Measurements from ENCODE around the gene APBA3.

APBA3 gene

DNA sequence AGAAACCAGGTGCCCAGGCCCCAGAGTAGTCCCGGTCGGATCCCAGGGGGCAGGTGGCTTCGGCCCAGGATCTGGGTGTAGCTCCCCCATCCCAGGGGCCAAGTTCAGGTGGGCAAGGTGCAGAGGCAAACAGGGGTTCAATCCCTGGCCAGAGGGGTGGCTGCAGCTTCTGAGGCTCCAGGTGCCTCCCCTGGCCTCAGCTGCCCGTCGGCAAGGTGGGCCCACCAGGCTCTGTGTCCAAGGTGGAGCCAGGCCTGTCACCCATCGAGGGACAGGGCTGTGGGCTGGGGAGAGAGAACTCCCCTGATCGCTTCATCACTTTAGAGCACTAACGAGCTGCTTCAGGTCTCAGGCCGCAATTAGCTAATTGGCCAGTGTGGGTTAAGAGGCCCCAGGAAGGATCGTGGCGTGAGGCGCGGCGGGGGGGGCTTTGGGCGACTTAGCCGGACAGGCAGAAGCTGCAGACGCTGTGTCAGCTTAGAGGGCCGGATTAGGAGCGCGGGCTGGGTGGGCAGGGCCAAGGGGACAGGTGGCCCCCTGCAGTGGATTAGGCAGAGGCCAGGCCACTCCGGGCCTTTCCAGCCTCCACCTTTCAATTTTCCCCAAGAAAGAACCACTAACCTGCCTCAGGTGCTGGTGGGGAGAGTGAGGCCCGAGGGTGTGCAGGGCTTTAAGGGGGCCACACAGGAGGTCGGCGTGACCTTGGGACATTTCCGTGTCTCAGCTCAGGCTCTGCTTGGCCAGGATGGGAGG, 13.3 kb upstream of the APBA3 start:
- H3K4me3 ChIP-seq (ENCODE audit: low read depth, low read length), result no peak overlapping the region
- POLR2A ChIA-PET, result interaction anchor here (0.5 kb wide), 1 partner anchor 211 kb away, joined by 3 read pairs; no protein-coding TSS in a partner anchor
- no peak for DNase-seq (ENCODE audit: low read depth, low spot score)
- CTCF ChIA-PET, result interaction anchor here (2.3 kb wide), 1 partner anchor 12 kb away, joined by 6 read pairs; the partner anchor contains the start of gene MRPL54
- TF ChIP-seq, protein P1, sequence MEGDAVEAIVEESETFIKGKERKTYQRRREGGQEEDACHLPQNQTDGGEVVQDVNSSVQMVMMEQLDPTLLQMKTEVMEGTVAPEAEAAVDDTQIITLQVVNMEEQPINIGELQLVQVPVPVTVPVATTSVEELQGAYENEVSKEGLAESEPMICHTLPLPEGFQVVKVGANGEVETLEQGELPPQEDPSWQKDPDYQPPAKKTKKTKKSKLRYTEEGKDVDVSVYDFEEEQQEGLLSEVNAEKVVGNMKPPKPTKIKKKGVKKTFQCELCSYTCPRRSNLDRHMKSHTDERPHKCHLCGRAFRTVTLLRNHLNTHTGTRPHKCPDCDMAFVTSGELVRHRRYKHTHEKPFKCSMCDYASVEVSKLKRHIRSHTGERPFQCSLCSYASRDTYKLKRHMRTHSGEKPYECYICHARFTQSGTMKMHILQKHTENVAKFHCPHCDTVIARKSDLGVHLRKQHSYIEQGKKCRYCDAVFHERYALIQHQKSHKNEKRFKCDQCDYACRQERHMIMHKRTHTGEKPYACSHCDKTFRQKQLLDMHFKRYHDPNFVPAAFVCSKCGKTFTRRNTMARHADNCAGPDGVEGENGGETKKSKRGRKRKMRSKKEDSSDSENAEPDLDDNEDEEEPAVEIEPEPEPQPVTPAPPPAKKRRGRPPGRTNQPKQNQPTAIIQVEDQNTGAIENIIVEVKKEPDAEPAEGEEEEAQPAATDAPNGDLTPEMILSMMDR (IDR thresholded peaks at IDR 0.05; ENCODE audit: insufficient read depth, low read length, missing control alignments), result no peak

DNA sequence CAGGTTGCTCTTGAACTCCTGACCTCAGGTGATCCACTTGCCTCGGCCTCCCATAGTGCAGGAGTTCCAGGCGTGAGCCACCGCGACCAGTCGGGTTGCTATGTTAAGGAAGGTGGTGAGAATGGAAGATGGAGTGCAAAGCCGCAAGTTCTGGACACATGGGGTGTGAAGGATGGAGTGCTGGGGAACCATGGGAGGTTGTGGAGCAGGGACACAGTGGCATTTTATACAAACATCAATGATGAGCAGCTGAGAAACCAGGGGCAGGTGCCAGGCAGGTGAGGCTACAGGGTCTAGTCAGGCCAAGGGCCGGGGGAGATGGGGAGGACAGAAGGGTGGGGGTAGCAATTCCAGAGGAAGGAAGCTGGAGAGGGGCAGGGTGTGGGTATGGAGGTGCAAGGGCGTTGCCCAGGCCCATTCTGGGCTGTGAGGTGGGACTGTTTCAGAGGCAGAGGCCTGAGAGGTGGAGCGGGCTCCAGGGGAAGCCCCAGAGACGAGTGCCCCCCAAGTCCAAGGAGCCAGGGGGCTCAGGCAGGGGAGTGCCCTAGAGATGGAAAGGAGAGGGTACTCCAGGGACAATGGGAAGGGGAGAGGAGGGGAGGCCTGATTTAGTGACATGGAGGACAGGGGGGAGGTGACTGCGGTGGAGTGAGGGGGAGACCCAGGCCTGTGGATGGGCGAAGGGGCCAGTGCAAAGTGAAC, 12.5 kb upstream of the APBA3 start:
- H3K4me3 ChIP-seq (ENCODE audit: low read depth, low read length), result no peak overlapping the region
- DNase-seq (ENCODE audit: low read depth, low spot score), result no peak
- TF ChIP-seq, protein P1 (IDR thresholded peaks at IDR 0.05; ENCODE audit: insufficient read depth, low read length, missing control alignments), result no peak
- ChIA-PET CTCF (interaction anchor here (2.3 kb wide), 1 partner anchor 11 kb away, joined by 6 read pairs; the partner anchor contains the start of gene MRPL54), POLR2A (no interaction called here)

DNA sequence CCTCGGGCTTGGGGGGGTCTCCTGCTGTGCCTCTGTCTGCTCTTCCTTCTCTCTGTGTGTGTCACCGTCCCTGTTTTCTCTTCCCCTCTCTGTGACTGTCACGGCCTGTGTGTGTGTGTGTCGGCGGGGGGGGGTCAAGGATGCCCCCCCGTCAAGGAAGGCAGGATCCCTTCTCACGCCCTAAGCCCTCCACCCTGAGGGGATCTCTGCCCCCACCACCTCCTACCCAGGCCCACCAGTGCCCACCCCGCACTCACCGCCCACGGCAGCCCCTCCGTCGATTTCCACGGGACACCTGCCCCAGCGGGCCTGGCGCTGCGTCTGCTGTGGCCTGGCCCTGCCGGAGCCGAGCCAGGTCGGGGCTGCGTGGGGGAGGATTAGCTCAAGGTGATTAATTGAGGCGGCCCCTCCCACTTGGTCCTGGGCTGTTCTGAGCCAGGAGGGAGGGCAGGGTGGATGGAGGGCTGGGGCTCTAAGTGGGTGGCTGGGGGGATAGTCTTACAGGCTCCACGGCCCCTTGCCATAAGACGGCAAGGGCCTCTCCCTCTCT, 10.5 kb upstream of the APBA3 start, which contains the start of gene RAX2:
RAX2 (minus strand) TSS at position 323 of the 550 bp plus-strand sequence. CDS start 486 bp downstream, outside the sequence.
- CTCF ChIA-PET, result interaction anchor here (1.9 kb wide), 1 partner anchor 9 kb away, joined by 5 read pairs; the partner anchor contains the start of gene MRPL54
- DNase-seq (ENCODE audit: low read depth, low spot score), result no peak
- POLR2A ChIA-PET, result no interaction called here
- TF ChIP-seq, protein P1 (IDR thresholded peaks at IDR 0.05; ENCODE audit: insufficient read depth, low read length, missing control alignments), result no peak
- H3K4me3 ChIP-seq (ENCODE audit: low read depth, low read length), result no peak within 1 kb of the TSS

DNA sequence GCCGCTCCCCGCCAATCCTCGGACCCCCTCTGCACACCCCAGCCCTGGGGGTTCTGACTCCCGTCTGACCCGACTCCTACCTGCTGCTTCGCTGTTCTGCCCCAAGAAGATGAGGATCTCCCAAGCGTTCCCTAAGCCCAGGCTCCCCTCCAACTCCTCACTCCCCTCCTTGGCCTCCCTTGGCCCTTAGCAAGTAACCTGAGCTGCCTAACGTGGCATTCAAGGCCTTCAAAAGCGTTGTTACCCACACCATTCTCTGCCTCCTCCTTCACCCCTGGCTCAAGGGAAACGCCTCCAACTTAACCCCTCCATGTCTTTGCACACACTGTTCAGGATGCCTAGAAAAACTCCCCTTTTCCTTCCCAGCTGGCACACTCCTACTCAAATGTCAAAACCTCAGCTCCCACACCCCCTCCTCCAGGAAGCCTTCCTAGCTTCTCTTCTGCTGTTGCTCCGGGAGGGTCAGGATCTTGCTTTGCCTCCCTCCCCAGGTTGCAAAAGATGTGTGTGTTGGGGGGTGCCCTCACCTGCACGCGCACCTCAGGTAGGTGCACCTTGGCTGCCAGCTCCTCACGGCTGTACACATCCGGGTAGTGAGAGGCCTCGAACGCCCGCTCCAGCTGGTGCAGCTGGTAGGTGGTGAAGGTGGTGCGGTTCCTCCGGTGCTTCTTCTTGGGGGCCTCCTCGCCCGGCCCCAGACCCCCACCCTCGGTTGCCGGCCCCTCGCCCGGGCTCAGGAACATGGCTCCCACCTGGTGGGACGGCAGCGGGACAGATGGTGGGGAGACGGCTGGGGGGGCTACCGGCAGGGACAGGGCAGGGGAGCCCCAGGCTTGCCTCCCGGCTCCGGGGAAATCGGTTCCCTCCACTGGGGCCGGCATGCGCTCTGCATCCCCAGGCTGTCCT, 9.8 kb upstream of the APBA3 start:
- TF ChIP-seq, protein P1 (IDR thresholded peaks at IDR 0.05; ENCODE audit: insufficient read depth, low read length, missing control alignments), result no peak
- H3K4me3 ChIP-seq (ENCODE audit: low read depth, low read length), result no peak overlapping the region
- ChIA-PET POLR2A (no interaction called here), CTCF (interaction anchor here (1.4 to 1.9 kb wide), 2 partner anchors 9 to 51 kb away, joined by 4 to 5 read pairs; partner anchors contain the start of gene MRPL54)
- no peak for DNase-seq (ENCODE audit: low read depth, low spot score)

DNA sequence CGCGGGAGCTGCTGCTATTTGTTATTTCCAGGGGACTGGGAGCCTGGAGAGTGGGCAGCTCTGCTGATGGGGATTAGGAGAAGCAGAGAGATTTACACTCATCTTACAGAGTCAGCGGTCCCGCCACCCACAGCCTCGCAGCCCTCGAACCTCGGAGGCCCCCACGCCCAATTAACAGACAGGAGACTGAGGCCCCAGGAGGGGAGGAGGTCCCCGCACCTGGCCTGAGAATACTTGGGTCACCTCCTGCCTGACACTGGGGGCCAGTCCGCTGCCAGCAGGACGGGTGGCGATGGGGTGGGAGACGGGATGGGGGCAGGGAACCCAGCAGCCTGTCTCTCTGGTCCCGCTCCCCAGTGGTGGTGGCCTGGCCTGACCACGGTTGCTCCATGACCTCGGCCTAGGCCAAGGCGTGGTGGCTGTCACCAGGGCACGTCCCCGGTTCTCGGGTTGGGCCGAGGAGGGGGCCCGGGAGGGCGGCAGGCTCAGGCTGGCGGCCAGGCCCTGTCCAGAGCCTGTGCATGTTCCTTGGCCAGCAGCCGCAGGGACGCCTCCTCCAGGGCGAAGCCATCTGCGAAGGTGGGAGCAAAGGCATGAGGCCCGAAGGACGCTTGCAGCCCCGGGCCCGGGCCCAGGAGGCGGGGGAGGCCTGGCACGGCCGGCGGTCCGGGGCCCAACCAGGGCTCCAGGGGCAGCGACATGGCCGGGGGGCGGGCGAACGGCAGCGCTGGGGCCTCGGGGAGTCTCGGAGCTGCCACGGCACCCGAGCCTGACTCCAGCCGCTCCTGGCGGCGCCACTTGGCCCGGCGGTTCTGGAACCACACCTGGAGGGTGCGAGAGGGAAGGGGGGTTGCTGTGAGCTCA, 8.9 kb upstream of the APBA3 start:
- TF ChIP-seq, protein P1 (IDR thresholded peaks at IDR 0.05; ENCODE audit: insufficient read depth, low read length, missing control alignments), result no peak
- DNase-seq (ENCODE audit: low read depth, low spot score), result no peak
- POLR2A ChIA-PET, result no interaction called here
- CTCF ChIA-PET, result interaction anchor here (1.4 to 1.9 kb wide), 2 partner anchors 8 to 51 kb away, joined by 4 to 5 read pairs; partner anchors contain the start of gene MRPL54
- no peak overlapping the region for H3K4me3 ChIP-seq (ENCODE audit: low read depth, low read length)
